HG02938 (cell line): ENCODE measurements around the gene ULK2.
"Not testable (repeated sequence)": the region's sequence is repeated elsewhere in the genome, so short reads cannot be mapped to it uniquely, and the experiment has no call there.

Experiments
- ATAC-seq: cut with Tn5 transposase; IDR thresholded peaks from one replicate; pipeline ENCODE4 v1.9.1; 2021; ENCODE audit warnings: mild to moderate bottlenecking, moderate library complexity; ENCODE audit not compliant: unreplicated experiment

Gene ULK2

DNA sequence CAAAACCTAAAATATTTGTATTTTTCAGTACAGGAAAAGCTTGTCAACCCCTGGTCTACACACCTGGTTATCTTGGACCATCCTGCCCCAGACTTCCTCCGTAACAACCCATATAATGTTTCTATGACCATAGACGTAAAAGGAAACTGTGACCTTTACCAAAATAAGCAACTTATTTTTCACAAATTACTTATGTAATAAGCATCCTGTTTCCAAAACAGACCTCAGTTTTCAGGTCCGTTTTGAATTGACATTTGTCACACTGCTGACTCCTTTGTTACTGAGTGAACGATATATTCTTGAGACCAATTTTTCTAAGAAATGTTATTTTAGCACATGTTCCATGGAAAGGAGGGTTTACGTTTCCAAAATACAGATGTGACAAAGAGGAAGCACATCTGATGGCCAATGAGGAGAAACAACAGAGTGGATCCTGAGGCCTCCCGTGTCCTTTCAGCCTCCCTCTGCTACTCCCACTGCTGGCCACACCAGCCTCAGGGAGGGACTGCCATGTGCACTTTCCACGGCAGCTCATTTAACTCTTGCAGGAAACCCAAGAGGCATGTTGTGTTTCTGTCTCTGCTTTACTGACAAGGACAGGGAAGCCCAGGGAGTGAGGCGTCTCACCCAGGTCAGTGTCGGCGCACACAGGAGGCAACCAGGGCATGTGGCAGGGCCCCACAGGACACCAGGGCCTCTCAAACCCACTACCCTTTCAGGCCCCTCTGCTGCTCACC is 99.5 kb downstream of the ULK2 start:
- no peak for ATAC-seq

DNA sequence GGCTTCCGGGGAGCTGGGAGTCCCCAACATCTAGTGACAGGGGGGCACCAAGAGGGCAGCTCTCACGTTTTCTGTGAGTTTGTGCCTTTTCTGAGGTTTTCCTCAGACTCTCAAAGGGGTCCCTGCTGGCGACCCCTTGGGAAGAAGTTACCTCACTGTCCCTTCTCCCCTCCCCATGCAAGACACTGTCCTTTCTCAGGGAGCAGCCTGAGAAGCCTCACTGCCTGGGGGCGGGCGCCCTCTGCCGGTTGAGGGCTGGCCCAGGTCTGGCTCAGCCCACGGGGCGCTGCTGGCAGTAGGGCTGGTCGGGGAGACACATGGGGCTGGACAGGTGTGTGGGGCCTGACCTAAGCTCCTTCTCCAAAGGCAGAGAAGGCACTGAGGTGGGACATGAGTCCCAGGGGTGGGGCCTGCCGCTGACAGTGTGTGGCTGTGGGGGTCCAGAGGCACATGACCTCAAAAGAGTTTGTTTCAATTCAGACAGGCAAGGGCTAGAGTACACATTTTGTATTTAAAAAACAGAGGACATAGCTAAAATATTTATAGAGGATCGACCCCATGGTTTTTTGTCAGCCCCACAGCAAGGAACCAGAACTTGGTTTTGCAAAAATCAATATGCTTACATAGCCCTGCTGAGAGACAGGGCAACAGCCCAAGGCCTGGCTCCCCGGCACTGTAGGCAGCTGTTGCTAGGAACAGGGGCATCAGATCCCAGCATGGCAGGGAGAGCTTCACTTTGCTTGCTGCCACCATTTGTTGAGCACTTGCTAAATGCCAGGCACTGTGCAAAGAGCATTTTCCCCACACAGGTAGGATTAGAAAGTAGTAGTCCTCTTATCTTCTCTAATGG is 101.1 kb downstream of the ULK2 start:
- ATAC-seq, result no peak

DNA sequence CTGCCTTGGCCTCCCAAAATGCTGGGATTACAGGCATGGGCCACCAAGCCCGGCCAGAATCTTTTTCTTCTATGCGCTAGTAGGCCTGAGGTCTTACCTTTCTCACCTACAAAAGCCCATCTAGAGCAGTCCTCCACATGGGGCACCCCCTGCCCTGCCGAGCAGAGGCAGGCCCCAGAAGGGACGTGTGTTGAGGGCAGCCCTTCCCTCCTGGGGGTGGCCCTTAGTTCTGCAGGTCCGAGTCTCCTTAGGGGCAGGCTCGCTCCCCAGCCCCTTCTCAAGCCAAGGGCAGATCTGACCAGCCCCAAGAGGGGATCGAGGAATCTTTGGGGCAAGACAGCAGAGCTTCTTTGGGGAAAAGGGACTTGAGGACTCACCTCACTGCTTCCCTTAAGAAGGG is 101.7 kb downstream of the ULK2 start:
- no peak for ATAC-seq

DNA sequence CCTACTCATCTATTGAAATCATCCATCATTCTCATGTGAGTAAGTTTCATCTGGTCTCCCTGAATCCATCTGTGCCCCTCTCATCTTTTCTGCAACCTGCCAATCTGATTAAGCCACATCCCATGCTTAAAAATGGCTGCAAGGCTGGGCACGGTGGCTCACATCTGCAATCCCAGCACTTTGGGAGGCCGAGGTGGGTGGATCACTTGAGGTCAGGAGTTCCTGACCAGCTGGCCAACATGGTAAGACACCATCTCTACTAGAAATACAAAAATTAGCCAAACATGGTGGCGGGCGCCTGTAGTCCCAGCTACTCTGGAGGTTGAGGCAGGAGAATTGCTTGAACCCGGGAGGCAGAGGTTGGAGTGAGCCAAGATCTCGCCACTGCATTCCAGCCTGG is 103.7 kb downstream of the ULK2 start:
- not testable (repeated sequence) for ATAC-seq

DNA sequence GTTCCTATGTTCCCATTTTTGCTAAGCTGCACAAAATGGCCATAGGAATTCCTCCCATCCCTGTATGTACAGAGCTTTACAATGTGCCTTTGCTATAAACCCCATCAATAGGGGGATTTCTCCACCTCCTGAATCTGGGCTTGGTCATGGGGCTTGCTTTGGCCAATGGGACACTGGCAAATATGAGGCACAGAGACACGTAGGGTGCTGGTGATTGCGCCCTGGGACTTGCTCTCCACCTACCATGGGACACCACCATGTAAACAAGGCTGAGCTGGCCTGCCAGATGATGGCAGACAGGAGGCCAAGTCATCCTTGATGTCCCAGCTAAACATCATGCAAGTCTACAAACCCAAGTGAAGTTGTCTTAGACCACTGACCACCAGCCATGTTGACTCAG is 104.3 kb downstream of the ULK2 start:
- ATAC-seq, result no peak

DNA sequence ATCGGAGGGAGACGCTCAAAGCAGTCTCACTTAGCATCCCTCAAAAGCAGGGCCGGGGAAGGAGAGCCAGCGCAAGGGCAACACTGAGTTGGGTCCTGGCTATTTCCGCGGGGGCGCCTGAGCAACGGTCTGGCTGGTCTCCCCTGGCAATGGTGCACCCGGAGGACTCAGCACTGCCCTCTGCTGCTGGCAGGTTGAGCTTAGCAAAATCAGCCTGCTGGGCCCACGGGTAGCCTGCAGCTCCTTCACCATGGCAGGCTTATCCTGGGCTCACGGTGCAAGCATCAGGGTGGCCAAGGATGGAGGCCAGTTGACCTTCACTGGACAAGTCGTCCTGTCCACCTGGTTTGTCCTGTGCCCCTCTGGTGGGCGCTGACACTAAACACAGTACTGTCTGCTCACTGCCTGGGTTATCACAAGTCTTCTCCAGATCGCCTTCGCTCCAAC is 105.2 kb downstream of the ULK2 start:
- no peak for ATAC-seq

DNA sequence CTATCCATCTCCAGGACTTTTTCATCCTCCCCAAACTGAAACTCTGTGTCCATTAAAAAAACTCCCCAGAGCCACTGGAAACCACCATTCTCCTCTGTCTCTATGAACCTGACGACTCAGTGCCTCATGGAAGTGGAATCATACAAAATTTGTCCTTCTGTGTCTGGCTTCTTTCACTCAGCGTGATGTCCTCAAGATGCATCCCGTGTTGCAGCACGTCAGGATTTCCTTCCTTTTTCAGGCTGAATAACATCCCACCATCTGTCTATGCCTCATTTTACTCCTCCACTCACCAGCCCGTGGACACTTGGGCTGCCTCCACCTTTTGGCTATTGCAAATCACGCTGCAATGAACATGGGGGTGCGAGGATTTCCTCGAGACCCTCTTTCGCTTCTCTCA is 107.0 kb downstream of the ULK2 start:
- ATAC-seq, result no peak

DNA sequence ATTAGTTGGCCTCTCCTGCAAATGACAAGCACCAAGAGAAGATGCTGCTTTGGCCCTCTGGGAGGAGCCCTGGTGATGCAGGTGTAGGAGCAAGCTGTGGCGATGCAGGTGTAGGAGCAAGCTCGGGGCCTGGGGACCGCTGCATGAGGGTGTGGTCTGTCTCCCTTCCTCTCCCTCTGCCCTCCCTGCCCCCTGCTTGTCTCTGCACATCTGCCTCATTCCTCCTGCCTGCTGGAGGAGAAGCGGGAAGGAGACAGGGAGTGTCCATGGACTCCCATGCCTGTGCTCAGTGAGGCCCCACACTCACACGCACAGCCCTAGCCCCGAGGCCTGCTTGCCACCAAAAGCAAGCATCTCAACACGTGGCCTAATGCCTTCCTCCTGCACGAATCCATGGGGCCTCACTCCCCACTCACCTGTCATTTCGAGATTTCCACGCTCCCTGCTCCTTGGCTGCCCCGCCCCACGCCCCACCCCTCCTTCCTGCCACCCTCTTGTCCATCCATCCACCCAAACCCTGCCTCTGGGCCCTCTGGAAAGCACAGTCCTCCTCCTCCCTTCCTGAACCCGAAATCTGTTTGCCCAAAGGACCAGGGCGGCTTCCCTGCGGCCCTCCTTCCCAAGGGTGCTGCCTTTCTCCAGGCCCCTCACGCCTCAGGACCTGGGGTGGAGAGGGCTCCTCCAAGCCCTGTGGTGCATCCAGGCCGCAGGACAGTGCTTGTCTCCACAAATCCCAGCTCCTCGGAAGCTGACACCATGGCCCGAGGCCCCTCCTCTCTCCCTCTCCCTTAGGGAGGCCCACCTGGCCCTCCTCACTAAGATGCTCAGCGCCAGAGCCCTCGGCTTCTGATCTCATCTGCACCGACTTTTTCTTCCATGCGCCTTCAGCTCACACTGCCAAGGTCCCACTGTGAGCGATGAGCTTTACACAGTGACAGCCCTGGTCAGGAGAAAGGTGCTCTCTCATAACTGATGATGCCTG is 107.9 kb downstream of the ULK2 start:
- ATAC-seq, result no peak

DNA sequence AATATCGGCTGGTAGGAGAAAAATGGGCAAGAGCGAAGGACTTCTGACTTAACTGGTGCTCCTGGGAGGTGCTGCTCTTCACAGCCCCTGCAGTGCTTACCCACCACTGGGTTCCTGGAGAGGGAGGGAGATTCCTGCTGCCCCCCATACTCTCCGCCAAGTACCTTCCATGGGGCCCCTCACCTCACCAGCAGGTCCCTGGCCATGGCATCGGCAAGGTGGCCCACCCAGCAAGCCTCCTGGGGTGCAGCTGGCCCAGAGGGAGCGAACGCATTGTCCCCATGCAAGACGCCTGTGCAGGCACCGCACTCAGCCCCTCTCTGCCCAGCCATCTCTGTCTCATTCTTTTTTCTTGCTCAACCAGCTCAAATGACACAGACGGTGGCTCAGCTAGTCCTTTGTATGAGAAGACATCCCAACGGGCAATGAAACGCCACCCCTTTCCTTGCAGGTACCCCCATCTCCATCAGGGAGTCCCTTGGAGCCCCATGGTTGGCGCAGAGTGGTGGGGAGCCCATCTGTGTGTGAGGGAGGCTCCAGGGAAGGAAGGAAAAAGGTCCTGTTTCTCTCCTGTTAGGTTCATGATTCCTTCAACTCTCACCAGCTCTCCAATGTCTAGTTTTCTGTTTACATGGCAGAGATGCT is 110.1 kb downstream of the ULK2 start:
- no peak for ATAC-seq

DNA sequence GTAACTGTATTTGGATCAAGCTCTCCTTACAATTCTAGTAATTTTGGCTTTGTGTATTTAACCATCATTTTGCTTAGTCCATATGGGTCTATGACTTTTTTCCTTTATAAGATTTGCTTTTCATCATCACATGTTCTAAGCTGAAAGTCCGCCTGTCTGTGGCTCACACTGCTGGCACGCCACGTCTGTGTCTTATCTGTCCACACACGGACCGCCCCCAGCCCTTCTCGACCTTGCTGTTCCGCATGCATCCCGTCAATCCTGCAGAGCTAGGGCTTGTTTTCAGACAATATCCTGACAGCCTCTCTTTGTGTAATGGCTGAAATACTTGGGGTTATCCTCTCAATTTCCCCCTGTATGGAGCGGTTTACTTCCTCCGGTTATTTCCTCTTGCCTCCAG is 111.2 kb downstream of the ULK2 start:
- ATAC-seq, result no peak

DNA sequence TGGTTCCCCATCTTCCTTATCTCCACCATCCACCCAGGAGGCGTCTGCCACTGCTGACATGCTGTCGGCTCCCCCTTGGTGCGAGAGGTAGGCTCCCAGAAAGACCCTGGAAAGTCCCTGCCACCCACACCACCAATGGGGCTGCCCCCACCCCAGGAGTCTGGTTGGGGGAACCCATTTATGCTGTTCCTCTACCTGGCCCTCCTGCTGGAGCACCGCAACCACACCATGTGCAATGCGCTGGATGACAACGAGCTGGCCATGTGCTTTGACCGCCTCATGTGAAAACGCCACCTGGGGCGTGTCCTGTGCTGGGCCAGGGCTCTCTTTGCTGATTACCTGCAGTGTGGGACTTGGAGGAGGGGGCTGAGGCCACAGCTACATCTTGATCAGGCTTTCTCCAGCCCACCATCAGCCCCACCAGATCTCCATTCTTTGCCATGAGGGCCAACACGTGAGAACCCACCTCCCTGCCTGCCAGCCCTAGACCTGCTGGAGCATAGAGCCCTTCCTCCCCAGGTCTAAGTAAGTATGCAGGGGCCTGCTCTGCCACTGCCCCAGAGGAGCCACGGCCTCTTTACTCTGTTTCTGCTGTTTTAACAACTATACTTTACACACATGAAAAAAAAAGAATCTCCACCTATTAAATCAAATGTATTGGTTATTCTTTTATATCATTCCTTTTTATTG is 111.8 kb downstream of the ULK2 start:
- ATAC-seq, result no peak

DNA sequence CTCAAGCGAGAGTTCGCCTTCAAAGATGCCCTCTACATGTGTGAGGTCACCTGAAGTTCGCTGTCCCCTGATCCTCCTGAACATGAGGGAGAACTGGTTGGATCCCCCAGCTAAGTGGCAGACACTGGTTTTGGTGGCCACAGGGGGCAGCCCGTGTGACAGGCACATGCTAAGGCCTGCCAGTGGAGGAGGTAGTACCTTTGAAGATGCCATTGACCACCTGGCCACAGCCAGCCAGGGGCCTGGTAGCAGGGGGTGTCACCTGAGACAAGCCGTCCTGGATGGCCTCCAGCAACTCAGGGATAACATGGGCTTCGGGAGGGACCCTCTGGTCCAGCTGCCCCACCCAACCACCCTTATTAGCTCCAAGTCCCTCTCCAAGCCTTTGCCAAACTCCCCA is 112.3 kb downstream of the ULK2 start:
- no peak for ATAC-seq

DNA sequence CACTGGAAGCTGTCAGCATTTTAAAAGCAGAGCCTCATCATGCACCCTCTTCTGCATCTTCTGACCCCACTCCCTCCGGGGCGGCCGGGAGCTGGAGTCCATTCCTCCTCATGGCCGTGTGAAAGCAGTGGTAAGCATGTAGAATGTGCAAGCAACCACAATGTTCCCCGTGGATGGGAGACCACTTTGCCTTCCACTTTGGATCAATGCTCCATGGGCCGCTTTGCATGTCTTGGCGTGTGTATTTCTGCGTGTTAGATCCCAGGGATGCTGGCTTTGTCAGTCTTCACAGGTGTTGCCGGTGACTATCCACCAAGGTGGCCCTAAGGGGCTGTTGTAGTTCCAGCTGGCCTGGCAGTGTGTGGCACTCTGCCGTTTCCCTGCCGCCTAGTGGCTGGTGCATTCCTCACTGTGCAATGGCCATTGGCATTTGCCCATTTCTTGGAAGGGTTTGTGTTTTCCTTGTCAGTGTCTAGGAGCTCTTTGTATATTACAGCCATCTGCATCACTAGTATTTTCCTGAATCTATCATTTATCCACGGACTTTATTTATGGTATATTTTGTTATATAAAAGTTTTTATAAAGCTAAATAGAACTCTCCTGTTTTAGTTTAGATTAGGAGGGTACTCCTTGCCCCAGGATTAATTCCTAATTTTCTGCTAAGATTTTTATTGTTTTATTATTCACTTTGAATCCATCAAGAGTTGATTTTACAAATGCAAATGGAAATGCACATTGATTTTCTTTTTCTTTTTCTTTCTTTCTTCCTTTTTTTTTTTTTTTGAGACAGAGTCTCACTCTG is 113.9 kb downstream of the ULK2 start:
- ATAC-seq, result no peak

DNA sequence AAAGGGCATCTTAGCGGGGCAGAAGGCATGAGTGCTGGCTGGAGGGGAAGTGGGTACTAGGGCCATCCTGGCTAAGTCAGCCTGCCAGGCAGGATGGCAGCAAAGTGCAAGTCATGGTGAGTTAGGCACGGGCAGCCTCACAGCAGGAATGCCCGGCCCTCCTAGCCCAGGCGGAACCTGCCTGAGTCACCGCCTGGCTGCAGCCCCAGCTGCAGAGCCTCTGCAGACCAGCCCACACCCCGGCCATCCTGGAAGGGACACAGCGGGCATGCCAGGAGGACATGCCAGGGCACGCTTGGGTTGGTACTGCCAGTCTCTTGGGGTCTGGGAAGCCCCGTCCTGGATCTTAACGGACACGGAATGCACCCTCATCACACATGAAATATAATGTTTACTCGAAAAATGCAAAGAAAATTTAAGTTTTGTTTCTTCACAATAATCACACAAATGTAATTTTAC is 114.7 kb downstream of the ULK2 start:
- no peak for ATAC-seq

DNA sequence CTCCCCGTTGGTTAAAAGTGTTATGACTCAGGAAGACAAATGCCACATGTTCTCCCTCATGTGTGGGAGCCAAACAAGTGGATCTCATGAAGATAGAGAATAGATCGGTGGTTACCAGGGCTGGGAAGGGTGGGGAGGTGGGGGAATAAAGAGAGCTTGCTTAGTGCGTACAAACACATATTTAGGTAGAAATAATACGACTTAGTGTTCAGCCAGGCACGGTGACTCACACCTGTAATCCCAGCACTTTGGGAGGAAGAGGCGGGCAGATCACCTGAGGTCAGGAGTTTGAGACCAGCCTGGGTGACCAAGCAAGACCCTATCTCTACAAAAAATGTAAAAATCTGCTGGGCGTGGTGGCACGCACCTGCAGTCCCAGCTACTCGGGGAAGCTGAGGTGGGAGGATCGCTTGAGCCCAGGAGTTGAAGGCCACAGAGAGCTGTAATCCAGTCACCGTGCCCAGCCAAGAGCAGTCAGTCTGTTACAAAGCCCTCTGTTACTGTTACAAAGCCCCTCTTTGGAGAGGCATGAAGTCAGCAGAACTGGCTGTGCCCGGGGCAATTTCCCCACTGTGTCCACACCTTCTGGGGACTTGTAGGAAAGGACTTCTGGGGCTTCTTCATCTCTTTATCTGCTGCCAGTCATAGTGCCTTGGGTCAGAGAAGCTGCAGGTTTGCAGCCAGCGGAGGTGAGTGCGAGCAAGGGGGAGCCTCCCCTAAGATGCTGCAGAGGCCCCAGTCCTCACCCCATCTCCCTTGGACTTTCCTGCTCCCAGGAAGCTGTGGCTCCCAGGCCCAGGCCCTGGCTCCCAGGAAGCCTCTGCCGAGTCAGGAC is 115.3 kb downstream of the ULK2 start:
- no peak for ATAC-seq

DNA sequence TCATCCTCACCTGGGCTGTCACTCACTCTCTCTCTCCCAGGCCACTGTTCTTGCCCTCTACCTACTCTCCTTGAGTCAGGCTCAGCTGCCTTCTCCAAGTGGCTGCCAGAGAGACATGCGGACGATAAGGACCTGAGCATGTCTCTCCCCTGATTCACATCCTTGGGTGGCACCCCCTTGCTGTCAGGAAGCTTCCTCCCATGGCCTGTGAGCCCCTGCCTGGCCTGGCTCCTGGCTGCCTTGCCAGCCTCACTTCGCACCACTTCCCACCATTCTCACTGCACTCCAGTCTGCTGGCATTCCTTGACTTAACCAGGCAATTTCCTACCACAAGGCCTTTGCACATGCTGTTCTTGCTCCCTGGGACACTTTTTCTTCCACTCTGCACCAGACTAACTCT is 116.9 kb downstream of the ULK2 start:
- ATAC-seq, result no peak

DNA sequence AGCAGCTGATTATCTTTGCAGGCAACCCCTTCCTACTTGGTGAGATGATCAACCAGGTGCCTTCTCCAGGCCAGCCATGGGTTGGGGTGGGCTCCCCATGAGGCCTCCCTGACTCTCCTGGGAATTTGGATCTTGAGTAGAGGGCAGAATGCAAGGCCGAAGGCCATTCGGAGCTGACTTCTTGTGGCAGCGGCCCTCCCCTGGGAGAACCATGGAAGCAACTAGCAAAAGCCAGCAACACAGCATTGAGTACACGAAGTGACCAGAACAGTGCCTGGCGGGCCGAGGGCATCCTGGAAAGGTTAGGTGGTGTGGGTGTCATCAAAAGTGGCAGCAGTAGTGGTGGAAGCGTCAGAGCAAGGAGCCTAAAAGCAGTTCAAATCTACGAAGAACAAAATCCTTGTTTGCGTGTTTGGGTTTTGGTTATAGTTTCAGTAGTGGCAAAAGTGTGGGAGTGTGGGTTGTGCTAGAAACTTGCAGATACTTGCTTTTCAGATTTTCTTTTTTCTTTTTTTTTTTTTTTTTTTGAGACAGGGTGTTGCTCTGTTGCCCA is 117.6 kb downstream of the ULK2 start:
- ATAC-seq, result no peak

DNA sequence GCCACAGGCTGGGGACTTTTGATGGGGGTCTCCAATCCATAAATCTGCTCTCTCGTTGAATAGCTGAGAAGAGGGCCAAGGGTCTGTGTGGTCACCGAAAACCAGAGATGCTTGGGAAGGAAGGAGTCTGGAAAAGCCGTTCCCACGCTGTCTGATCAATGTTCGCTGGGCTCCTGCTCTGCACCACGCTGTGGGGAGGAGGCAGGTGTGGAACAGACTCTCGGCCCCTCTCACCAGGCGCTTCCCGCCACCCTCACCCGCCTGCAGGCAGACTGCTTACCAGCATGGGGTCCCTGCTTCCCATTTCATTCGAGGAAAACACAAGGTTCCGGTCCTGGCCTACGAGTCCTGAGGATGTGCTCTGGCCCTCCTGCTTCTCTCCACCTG is 118.9 kb downstream of the ULK2 start:
- no peak for ATAC-seq
